ENCODE measurements around the gene TMEM184A. TPM values are rescaled to one million over a fixed set of nuclear protein-coding genes. Genes with fewer than 3 reads are reported as not detected.

Gene TMEM184A
- total and polyA plus RNA-seq, 2 of the 13 experiments (the other 11 are each of a cell fraction or from before 2014, with no cell fraction given) = 9.5 to 20.4 TPM

GRCh38 chr7:1579481-1580421, 23.7 kb upstream of the TMEM184A start (continued):
- TF ChIP-seq FOXM1 (CRISPR knock-in tag; IDR thresholded peaks at IDR 0.05) = no peak
- TF ChIP-seq ZNF687 (CRISPR knock-in tag; IDR thresholded peaks at IDR 0.05) = peak; percentile 35; the same call in 1 of the 2 replicates
- TF ChIP-seq GZF1 (CRISPR knock-in tag; IDR thresholded peaks at IDR 0.05) = no peak
- TF ChIP-seq ZNF678 (CRISPR knock-in tag; IDR thresholded peaks at IDR 0.05) = no peak
- peak; percentile 96 for TF ChIP-seq CTCF (CRISPR knock-in tag; IDR thresholded peaks at IDR 0.05)
- TF ChIP-seq GATAD2A (CRISPR knock-in tag; IDR thresholded peaks at IDR 0.05) = no peak
- TF ChIP-seq PCBP2 (optimal IDR thresholded peaks at IDR 0.05; ENCODE audit: low read depth, low read length, poor library complexity, severe bottlenecking) = no peak
- TF ChIP-seq BHLHE40 (IDR thresholded peaks at IDR 0.05; ENCODE audit: low read length) = 0 out of 2 replicates have a peak, but pooled peaks have one; percentile 9
- TF ChIP-seq PRDM10 (CRISPR knock-in tag; IDR thresholded peaks at IDR 0.05; ENCODE audit: low read depth) = no peak
- no peak for TF ChIP-seq ZNF564 (CRISPR knock-in tag; IDR thresholded peaks at IDR 0.05)
- TF ChIP-seq ETS1 (CRISPR knock-in tag; IDR thresholded peaks at IDR 0.05) = no peak
- no peak for TF ChIP-seq NR2C2 (CRISPR knock-in tag; IDR thresholded peaks at IDR 0.05; ENCODE audit: borderline replicate concordance)
- TF ChIP-seq FIP1L1 (IDR thresholded peaks at IDR 0.05; ENCODE audit: borderline replicate concordance, insufficient read depth, low read depth, low read length) = no peak
- TF ChIP-seq KDM2A (CRISPR knock-in tag; IDR thresholded peaks at IDR 0.05; ENCODE audit: borderline replicate concordance, low read depth) = peak; percentile 68; the same call in 1 of the 2 replicates
- 0 out of 2 replicates have a peak, but pooled peaks have one; percentile 27 for TF ChIP-seq TFE3 (CRISPR knock-in tag; IDR thresholded peaks at IDR 0.05)

Data from HepG2 (cell line).